Lung (tissue), 12 donors: ENCODE results near the gene AZU1. TPM values are rescaled to one million over a fixed set of nuclear protein-coding genes. Genes with fewer than 3 reads are reported as not detected.

ENCODE experiments used
- ATAC-seq: fragments of 200-7000 bp; cut with Tn5 transposase; one replicate; pipeline ENCODE4 v1.9.1; 2020; ENCODE audit warnings: moderate number of reproducible peaks; ENCODE audit not compliant: insufficient read depth, low FRiP score
- DNase-seq, 3 donors: peaks; one replicate each; pipeline ENCODE4 v3.0.0-alpha.2; 2013 to 2017
- H3K27ac ChIP-seq, 2 donors: one replicate each; pipeline ENCODE4 v1.5.1; 2013; ENCODE audit warnings: mild to moderate bottlenecking in 2 of 2, moderate library complexity in 2 of 2, control low read depth in 1 of 2, inconsistent platforms in 1 of 2, low read depth in 1 of 2, low read length in 1 of 2
- H3K27me3 ChIP-seq, 3 donors: one replicate each; pipeline ENCODE4 v1.5.1; 2013; ENCODE audit warnings: low read length in 2 of 3; ENCODE audit not compliant: control insufficient read depth in 3 of 3, insufficient read depth in 3 of 3
- H3K36me3 ChIP-seq, 4 donors: one replicate each; pipeline ENCODE4 v1.5.1; 2013; ENCODE audit warnings: low read length in 4 of 4, mild to moderate bottlenecking in 1 of 4, moderate library complexity in 1 of 4; ENCODE audit not compliant: control insufficient read depth in 4 of 4, insufficient read depth in 4 of 4
- H3K4me1 ChIP-seq, 5 donors: one replicate each; pipeline ENCODE4 v1.5.1; 2013; ENCODE audit warnings: low read length in 5 of 5, mild to moderate bottlenecking in 2 of 5, moderate library complexity in 1 of 5; ENCODE audit not compliant: control insufficient read depth in 5 of 5, insufficient read depth in 5 of 5
- H3K4me3 ChIP-seq: one replicate; pipeline ENCODE4 v1.5.1; 2013; ENCODE audit warnings: mild to moderate bottlenecking, control low read depth, moderate library complexity
- H3K9ac ChIP-seq, 2 donors: one replicate each; pipeline ENCODE4 v1.5.1; 2013; ENCODE audit warnings: low read length in 2 of 2, control low read depth in 1 of 2; ENCODE audit not compliant: insufficient read depth in 1 of 2
- H3K9me3 ChIP-seq, 4 donors: one replicate each; pipeline ENCODE4 v1.5.1; 2013; ENCODE audit warnings: low read length in 3 of 4, mild to moderate bottlenecking in 1 of 4, moderate library complexity in 1 of 4; ENCODE audit not compliant: control insufficient read depth in 4 of 4, insufficient read depth in 3 of 4
- CTCF ChIP-seq: IDR thresholded peaks from 2 replicates; pipeline ENCODE4 v1.5.1; 2012; ENCODE audit warnings: mild to moderate bottlenecking; ENCODE audit errors: control extremely low read depth, extremely low read depth
- WGBS, 2 donors: extraction: QIAGEN DNeasy Blood & Tissue Kit; methylation state at CpG; one replicate each; pipeline ENCODE4 v1.1.7; 2013; 5-methylcytosine and 5-hydroxymethylcytosine counted together
- polyA plus RNA-seq, 2 donors: library from polyadenylated mRNA; stranded (reverse); fragments of 200-250 nt; gene quantifications; one replicate each; pipeline ENCODE4 v1.2.1, GENCODE V29; 2013
- total RNA-seq, 2 donors: library from RNA; depleted of rRNA in 1 of 2; stranded (reverse); fragments of >200 nt in 1 of 2; gene quantifications; one replicate each; pipeline ENCODE4 v1.2.1, GENCODE V29; 2014 to 2021
- donor health status: control.
- donor health status: control.
- donor health status: Bipolar disorder and iron deficiency.
- donor health status: healthy.
- donor health status: DM: yes; HTN: yes; CAD: no.

Gene AZU1
- total and polyA plus RNA-seq, 4 donors: 2.0 to 9.8 (median 4.4) TPM

- DNase-seq (no peak), ATAC-seq (no peak)
- TF ChIP-seq CTCF: no peak
- no peaks in the 10 kb centered on the region for H3K9me3 ChIP-seq
- no peaks in the 10 kb centered on the region for H3K27me3 ChIP-seq
- H3K4me3 ChIP-seq: no peak overlapping the region
- H3K27ac ChIP-seq: peak overlapping the region in 1 of 2 donors; percentile 50
- 50 to 78% methylated on average over 13 of the region's 13 CpGs for WGBS, 2 donors
- peaks cover 0 to 25% (median 17%) of the 10 kb centered on the region in 5 donors for H3K4me1 ChIP-seq
- H3K9ac ChIP-seq: no peak overlapping the region
- no peaks in the 10 kb centered on the region for H3K36me3 ChIP-seq
Observed at GRCh38 chr19:784541-784940, 43.1 kb upstream of the AZU1 start.

- H3K27ac ChIP-seq: peak overlapping the region in 1 of 2 donors; percentile 21
- no peak overlapping the region for H3K9ac ChIP-seq
- H3K36me3 ChIP-seq: no peaks in the 10 kb centered on the region
- ATAC-seq (no peak), DNase-seq (no peak)
- peaks cover 0 to 20% (median 16%) of the 10 kb centered on the region in 5 donors for H3K4me1 ChIP-seq
- no peak overlapping the region for H3K4me3 ChIP-seq
- TF ChIP-seq CTCF: no peak
- 89% methylated on average over 16 of the region's 16 CpGs for WGBS, 2 donors
- H3K9me3 ChIP-seq: no peaks in the 10 kb centered on the region
- no peaks in the 10 kb centered on the region for H3K27me3 ChIP-seq
Observed at GRCh38 chr19:787536-787935, 40.1 kb upstream of the AZU1 start.

- no peak overlapping the region for H3K9ac ChIP-seq
- H3K9me3 ChIP-seq: no peaks in the 10 kb centered on the region
- H3K27ac ChIP-seq: peak overlapping the region; percentile 58 to 78
- H3K4me3 ChIP-seq: no peak overlapping the region
- no peaks in the 10 kb centered on the region for H3K36me3 ChIP-seq
- WGBS, 2 donors: 55 to 61% methylated on average over 11 of the region's 11 CpGs
- ATAC-seq (no peak), DNase-seq (no peak)
- no peak for TF ChIP-seq CTCF
- peaks cover 0 to 20% (median 11%) of the 10 kb centered on the region in 5 donors for H3K4me1 ChIP-seq
- H3K27me3 ChIP-seq: no peaks in the 10 kb centered on the region
Observed at GRCh38 chr19:788686-788982, 39.0 kb upstream of the AZU1 start.

GRCh38 chr19:788983-789700 is 38.5 kb upstream of the AZU1 start:
- Histone ChIP-seq H3K27ac (peak overlapping the region; percentile 78), H3K4me1 (peaks cover 0 to 23% (median 11%) of the 10 kb centered on the region in 5 donors), H3K4me3 (no peak overlapping the region), H3K36me3 (no peaks in the 10 kb centered on the region), H3K9ac (no peak overlapping the region), H3K27me3 (no peaks in the 10 kb centered on the region), H3K9me3 (no peaks in the 10 kb centered on the region)
- DNase-seq: peak in 2 of 3 donors; percentile 46 to 62
- TF ChIP-seq CTCF: no peak
- peak; percentile 20 for ATAC-seq
- 24 to 33% methylated on average over 33 of the region's 33 CpGs for WGBS, 2 donors
